ENCODE results near the gene DLG1. TPM values are rescaled to one million over a fixed set of nuclear protein-coding genes. Genes with fewer than 3 reads are reported as not detected.

DLG1 gene
- total and polyA plus RNA-seq, 9 of the 15 experiments (the other 6 are each of a cell fraction or from before 2014, with no cell fraction given): 9.4 to 63.5 (median 43.6) TPM

GRCh38 chr3:197181741-197182140 is 116.7 kb downstream of the DLG1 start:
- ChIA-PET CTCF (ENCODE audit: low intra/inter-chr PET ratio) (no interaction called here), POLR2A (interaction anchor here (0.8 kb wide), 1 partner anchor 239 kb away, joined by 3 read pairs; the partner anchor contains the start of gene NCBP2)
- Histone ChIP-seq H3K4me3 (no peak overlapping the region), H3K9ac (ENCODE audit: insufficient read depth in 1 of 2, low read depth in 2 of 2, low read length in 2 of 2) (no peak overlapping the region), H3K79me2 (ENCODE audit: control insufficient read depth, insufficient read depth, low read length) (peaks cover 27% of the 10 kb centered on the region), H3K9me1 (ENCODE audit: control insufficient read depth, insufficient read depth, low read length) (no peaks in the 10 kb centered on the region), H3K27ac (ENCODE audit: extremely low read depth, low read depth, low read length) (no peak overlapping the region), H3K4me1 (replicated peaks in 1 of 2; ENCODE audit: control insufficient read depth in 2 of 2, insufficient read depth in 2 of 2, low read length in 2 of 2) (no peaks in the 10 kb centered on the region), H3K36me3 (ENCODE audit: control insufficient read depth, insufficient read depth, low read length) (0 out of 3 replicates have a peak, but pooled peaks cover 3% of the 10 kb centered on the region), H3K9me3 (replicated peaks; ENCODE audit: control insufficient read depth, insufficient read depth, low read depth, low read length) (no peaks in the 10 kb centered on the region), H2AFZ (ENCODE audit: low read depth, low read length) (no peak overlapping the region), H3K4me2 (ENCODE audit: insufficient read depth, low read length) (no peak overlapping the region), H4K20me1 (replicated peaks; ENCODE audit: control insufficient read depth, insufficient read depth, low read length) (peaks cover 2% of the 10 kb centered on the region; the same call in 1 of the 2 replicates), H3K27me3 (ENCODE audit: control insufficient read depth in 2 of 2, insufficient read depth in 2 of 2, low read length in 2 of 2) (no peaks in the 10 kb centered on the region)
- intact Hi-C loops (cut with micrococcal nuclease) (loop anchor here (10.0 kb wide), 2 partner anchors 147 to 657 kb away; no protein-coding TSS in a partner anchor), in situ Hi-C loops (cut with MboI) (loop anchor here (10.0 kb wide), 2 partner anchors 207 to 647 kb away; no protein-coding TSS in a partner anchor)
- 49% methylated on average over 6 of the region's 6 CpGs for WGBS (ENCODE audit: insufficient coverage, low coverage, missing lambda C conversion rate)
- DNase-seq (ENCODE audit: extremely low read depth in 1 of 4, low spot score in 3 of 4): no peak
- TF ChIP-seq CEBPB (tag; IDR thresholded peaks at IDR 0.05): peak; percentile 65
- no peak for TF ChIP-seq FOXK1 (CRISPR knock-in tag; IDR thresholded peaks at IDR 0.05; ENCODE audit: borderline replicate concordance)
- TF ChIP-seq MYC (IDR thresholded peaks at IDR 0.05; ENCODE audit: low read depth, low read length): no peak
- no peak for TF ChIP-seq MYC (CRISPR knock-in tag; IDR thresholded peaks at IDR 0.05; ENCODE audit: borderline replicate concordance, low read depth)
- TF ChIP-seq CTBP1 (IDR thresholded peaks at IDR 0.05; ENCODE audit: borderline replicate concordance): no peak
- BruUV-seq (replicated peaks): no TSS peak
- no peak for ATAC-seq
- FAIRE-seq: no peak

- no peak for FAIRE-seq
- Histone ChIP-seq H3K27me3 (ENCODE audit: control insufficient read depth in 2 of 2, insufficient read depth in 2 of 2, low read length in 2 of 2) (no peaks in the 10 kb centered on the region), H3K9ac (ENCODE audit: insufficient read depth in 1 of 2, low read depth in 2 of 2, low read length in 2 of 2) (no peak overlapping the region), H3K9me1 (ENCODE audit: control insufficient read depth, insufficient read depth, low read length) (no peaks in the 10 kb centered on the region), H3K9me3 (replicated peaks; ENCODE audit: control insufficient read depth, insufficient read depth, low read depth, low read length) (no peaks in the 10 kb centered on the region), H2AFZ (ENCODE audit: low read depth, low read length) (no peak overlapping the region), H3K36me3 (ENCODE audit: control insufficient read depth, insufficient read depth, low read length) (peaks cover 3% of the 10 kb centered on the region; the same call in 1 of the 3 replicates), H3K4me1 (replicated peaks in 1 of 2; ENCODE audit: control insufficient read depth in 2 of 2, insufficient read depth in 2 of 2, low read length in 2 of 2) (no peaks in the 10 kb centered on the region), H3K4me3 (no peak overlapping the region), H4K20me1 (replicated peaks; ENCODE audit: control insufficient read depth, insufficient read depth, low read length) (no peaks in the 10 kb centered on the region), H3K4me2 (ENCODE audit: insufficient read depth, low read length) (no peak overlapping the region), H3K79me2 (ENCODE audit: control insufficient read depth, insufficient read depth, low read length) (peaks cover 15% of the 10 kb centered on the region), H3K27ac (ENCODE audit: extremely low read depth, low read depth, low read length) (no peak overlapping the region)
- in situ Hi-C loops (cut with MboI) (no loop called here), intact Hi-C loops (cut with micrococcal nuclease) (no loop called here)
- WGBS (ENCODE audit: insufficient coverage, low coverage, missing lambda C conversion rate): 84% methylated on average over 5 of the region's 5 CpGs
- BruUV-seq (replicated peaks): no TSS peak
- ChIA-PET POLR2A (interaction anchor here (0.6 to 0.9 kb wide), 2 partner anchors 12 to 175 kb away, joined by 3 read pairs; no protein-coding TSS in a partner anchor), CTCF (ENCODE audit: low intra/inter-chr PET ratio) (no interaction called here)
- ATAC-seq: no peak
- no peak for DNase-seq (ENCODE audit: extremely low read depth in 1 of 4, low spot score in 3 of 4)
- no peak for TF ChIP-seq ZNF24 (IDR thresholded peaks at IDR 0.05)
- TF ChIP-seq NR0B1 (IDR thresholded peaks at IDR 0.05; ENCODE audit: partially characterized antibody): no peak
- TF ChIP-seq ZNF217 (CRISPR knock-in tag; IDR thresholded peaks at IDR 0.05): no peak
- no peak for TF ChIP-seq BRCA1 (IDR thresholded peaks at IDR 0.05)
- TF ChIP-seq BRCA1 (CRISPR knock-in tag; IDR thresholded peaks at IDR 0.05): no peak
- TF ChIP-seq YBX1 (IDR thresholded peaks at IDR 0.05): no peak
- TF ChIP-seq ELK1 (CRISPR knock-in tag; IDR thresholded peaks at IDR 0.05): no peak
- no peak for TF ChIP-seq PHF20 (IDR thresholded peaks at IDR 0.05; ENCODE audit: partially characterized antibody)
Measured at GRCh38 chr3:197178998-197179397, 119.4 kb downstream of the DLG1 start.
